ENCODE results near the gene SEMA4F. TPM values are rescaled to one million over a fixed set of nuclear protein-coding genes. Genes with fewer than 3 reads are reported as not detected.

Gene SEMA4F
- total RNA-seq, 4 donors from 2014 or later, result 2.7 to 11.5 (median 3.6) TPM

DNA sequence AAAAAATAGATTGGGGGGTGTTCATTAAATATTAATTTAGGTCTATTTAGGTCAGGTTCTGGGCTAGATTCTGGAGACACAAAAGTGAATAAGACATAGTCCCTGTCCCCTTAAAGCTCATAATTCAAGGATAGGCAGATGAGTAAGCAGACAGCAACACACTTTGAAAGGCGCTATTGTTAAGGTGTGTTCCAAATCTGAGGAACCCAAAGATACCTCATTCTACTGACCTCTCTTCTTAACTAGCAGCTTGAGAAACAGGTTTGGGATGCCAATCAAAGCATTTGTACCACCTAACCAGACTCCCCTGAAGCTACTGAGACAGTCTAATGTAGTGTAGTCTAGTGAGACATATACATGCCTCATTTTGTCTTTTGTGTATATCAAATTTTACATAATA, 34.8 kb downstream of the SEMA4F start:
- WGBS, 2 donors (ENCODE audit: low coverage in 1 of 2), result 88 to 100% methylated on average over 1 of the region's 1 CpG
- Histone ChIP-seq H3K4me1 (no peaks in the 10 kb centered on the region), H3K36me3 (peaks cover 0 to 9% of the 10 kb centered on the region in 2 donors), H3K27me3 (no peaks in the 10 kb centered on the region), H3K27ac (no peak overlapping the region), H3K9me3 (no peaks in the 10 kb centered on the region), H3K4me3 (no peak overlapping the region)
- TF ChIP-seq POLR2A (IDR thresholded peaks at IDR 0.05), result no peak
- no peak for TF ChIP-seq CTCF (IDR thresholded peaks at IDR 0.05)
- TF ChIP-seq EP300 (IDR thresholded peaks at IDR 0.05), result no peak
- TF ChIP-seq POLR2AphosphoS5 (IDR thresholded peaks at IDR 0.05), result no peak
- ATAC-seq, result no peak

DNA sequence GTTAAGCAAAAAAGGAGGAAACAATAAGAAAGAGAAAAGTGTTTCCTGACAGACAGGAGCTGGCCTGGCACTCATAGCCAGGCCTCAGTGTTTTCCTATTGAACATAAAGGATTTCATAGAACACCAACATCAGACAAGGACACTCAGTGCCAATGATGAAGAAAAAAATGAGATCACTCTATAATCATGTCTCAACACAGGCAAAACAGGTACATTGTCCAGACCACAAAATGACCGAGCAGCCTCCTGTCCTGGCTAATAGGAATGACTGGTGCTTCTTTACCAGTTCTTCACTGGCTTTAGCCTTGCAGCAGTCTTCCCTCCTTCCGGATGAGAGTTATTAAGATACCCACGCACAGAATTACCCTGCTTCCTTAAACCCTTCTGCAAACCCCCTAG, 35.6 kb downstream of the SEMA4F start:
- WGBS, 2 donors (ENCODE audit: low coverage in 1 of 2), result 68 to 71% methylated on average over 3 of the region's 3 CpGs
- no peaks in the 10 kb centered on the region for H3K27me3 ChIP-seq
- H3K27ac ChIP-seq, result no peak overlapping the region
- ATAC-seq, result no peak
- peaks cover 0 to 7% of the 10 kb centered on the region in 2 donors for H3K36me3 ChIP-seq
- no peak for TF ChIP-seq POLR2AphosphoS5 (IDR thresholded peaks at IDR 0.05)
- no peak for TF ChIP-seq POLR2A (IDR thresholded peaks at IDR 0.05)
- no peak for TF ChIP-seq CTCF (IDR thresholded peaks at IDR 0.05)
- TF ChIP-seq EP300 (IDR thresholded peaks at IDR 0.05), result no peak
- H3K9me3 ChIP-seq, result no peaks in the 10 kb centered on the region
- no peak overlapping the region for H3K4me3 ChIP-seq
- H3K4me1 ChIP-seq, result no peaks in the 10 kb centered on the region

DNA sequence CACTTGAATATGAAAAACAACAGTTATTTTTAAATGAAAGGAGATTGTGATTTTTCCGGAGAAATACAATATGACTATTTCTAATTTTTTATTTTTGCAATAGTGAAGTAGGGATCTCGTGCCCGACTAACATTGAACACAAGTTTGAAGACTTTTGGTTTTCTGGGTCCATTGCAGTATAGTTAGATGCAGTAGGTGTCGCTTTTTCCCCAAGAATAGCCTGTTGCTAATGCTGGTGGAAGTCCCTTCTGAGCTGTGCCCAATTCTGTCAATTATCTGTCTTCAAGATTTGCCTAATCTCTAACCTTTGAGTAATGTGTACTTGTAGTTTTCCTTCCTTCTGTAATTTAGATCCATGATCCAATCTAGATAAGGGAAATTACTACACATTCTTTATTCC, 36.5 kb downstream of the SEMA4F start:
- Histone ChIP-seq H3K27ac (no peak overlapping the region), H3K4me3 (no peak overlapping the region), H3K36me3 (no peaks in the 10 kb centered on the region), H3K9me3 (no peaks in the 10 kb centered on the region), H3K4me1 (no peaks in the 10 kb centered on the region), H3K27me3 (no peaks in the 10 kb centered on the region)
- 3 to 12% methylated on average over 4 of the region's 4 CpGs for WGBS, 2 donors (ENCODE audit: low coverage in 1 of 2)
- ATAC-seq, result no peak
- TF ChIP-seq POLR2AphosphoS5 (IDR thresholded peaks at IDR 0.05) (no peak), CTCF (IDR thresholded peaks at IDR 0.05) (peak; percentile 17 to 62 (median 42))

DNA sequence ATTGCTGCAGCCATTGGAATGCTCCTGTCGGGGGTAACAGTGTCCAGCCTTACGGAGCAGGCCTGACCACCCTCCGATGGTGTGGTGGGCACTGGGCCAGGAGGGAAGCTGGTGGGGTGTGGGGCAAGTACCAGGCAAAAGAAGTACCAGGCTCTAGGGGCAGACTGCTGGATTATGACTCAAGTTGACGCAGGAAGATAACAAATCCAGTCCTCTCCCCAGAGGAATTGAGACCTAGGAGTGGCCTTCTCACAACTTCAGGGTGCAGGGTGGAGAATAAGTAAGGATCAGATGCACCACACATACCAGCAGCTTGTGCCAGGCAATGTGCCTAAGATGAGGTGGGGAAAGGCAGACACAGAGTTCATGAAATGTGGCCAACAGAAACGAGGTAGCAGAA, 37.9 kb downstream of the SEMA4F start:
- WGBS, 2 donors (ENCODE audit: low coverage in 1 of 2), result 27 to 90% methylated on average over 2 to 5 of the region's 5 CpGs
- TF ChIP-seq POLR2AphosphoS5 (IDR thresholded peaks at IDR 0.05) (no peak), CTCF (IDR thresholded peaks at IDR 0.05) (no peak), EP300 (IDR thresholded peaks at IDR 0.05) (no peak), POLR2A (IDR thresholded peaks at IDR 0.05) (no peak)
- Histone ChIP-seq H3K4me1 (no peaks in the 10 kb centered on the region), H3K36me3 (no peaks in the 10 kb centered on the region), H3K4me3 (no peak overlapping the region), H3K27ac (no peak overlapping the region), H3K27me3 (no peaks in the 10 kb centered on the region), H3K9me3 (no peaks in the 10 kb centered on the region)
- ATAC-seq, result no peak

GRCh38 chr2:74693213-74693612, 39.2 kb downstream of the SEMA4F start:
- Histone ChIP-seq H3K9me3 (no peaks in the 10 kb centered on the region), H3K27ac (no peak overlapping the region), H3K36me3 (no peaks in the 10 kb centered on the region), H3K27me3 (no peaks in the 10 kb centered on the region), H3K4me3 (no peak overlapping the region), H3K4me1 (no peaks in the 10 kb centered on the region)
- ATAC-seq, result no peak
- TF ChIP-seq EP300 (IDR thresholded peaks at IDR 0.05), result no peak
- TF ChIP-seq POLR2AphosphoS5 (IDR thresholded peaks at IDR 0.05), result no peak
- no peak for TF ChIP-seq POLR2A (IDR thresholded peaks at IDR 0.05)
- no peak for TF ChIP-seq CTCF (IDR thresholded peaks at IDR 0.05)

Data from gastroesophageal sphincter (tissue), 4 donors.